K562 (cell line): ENCODE measurements around the gene TAL1. TPM values are rescaled to one million over a fixed set of nuclear protein-coding genes. Genes with fewer than 3 reads are reported as not detected.

Experiments used
- ARID3B ChIP-seq: fragments of 250-450 bp; sonication (Bioruptor Pico); IDR thresholded peaks from 2 replicates; pipeline ENCODE4 v1.4.0; 2020; ENCODE audit warnings: borderline replicate concordance
- ARNT ChIP-seq, 2 experiments: fragments of 450-650 bp; IDR thresholded peaks; 2 replicates each; pipeline ENCODE4 v1.6.1; 2016; ENCODE audit warnings: mild to moderate bottlenecking in 1 of 2
- ATF1 ChIP-seq, 2 experiments: fragments of 450-650 bp in 1 of 2; IDR thresholded peaks; 2 replicates each; pipeline ENCODE4 v1.6.1; 2016; ENCODE audit warnings: missing compliant biosample characterization in 1 of 2, missing genetic modification characterization in 1 of 2
- CGGBP1 ChIP-seq: fragments of 250-450 bp; sonication (Bioruptor Pico); IDR thresholded peaks from 2 replicates; pipeline ENCODE4 v1.9.0; 2021; ENCODE audit warnings: mild to moderate bottlenecking
- ESRRA ChIP-seq: fragments of 450-650 bp; IDR thresholded peaks from 2 replicates; pipeline ENCODE4 v1.6.1; 2014; ENCODE audit warnings: low read depth, mild to moderate bottlenecking, moderate library complexity, borderline replicate concordance
- GTF2E2 ChIP-seq: fragments of 200-800 bp; sonication (Bioruptor generic); IDR thresholded peaks from 2 replicates; pipeline ENCODE4 v1.6.1; 2016; ENCODE audit warnings: missing genetic modification characterization, missing compliant biosample characterization
- KLF10 ChIP-seq: fragments of 250-450 bp; sonication (Bioruptor Pico); IDR thresholded peaks from 2 replicates; pipeline ENCODE4 v1.6.1; 2021; ENCODE audit warnings: matching md5 sums
- MYC ChIP-seq, 2 experiments: fragments of 250-450 bp in 1 of 2; sonication (Bioruptor Pico) in 1 of 2; IDR thresholded peaks; 2 replicates each; pipeline versions ENCODE4 v1.5.1 to v1.6.1; 2012 to 2021; ENCODE audit warnings: low read depth in 2 of 2, borderline replicate concordance in 1 of 2, improper control_type of control experiment in 1 of 2, low read length in 1 of 2, mild to moderate bottlenecking in 1 of 2, moderate library complexity in 1 of 2
- PRMT5 ChIP-seq: sonication (generic); formaldehyde crosslinking; IDR thresholded peaks from 2 replicates; pipeline ENCODE4 v1.5.0; 2020; ENCODE audit warnings: missing genetic modification reagents
- RBM14 ChIP-seq: fragments of 200-400 bp; formaldehyde crosslinking; IDR thresholded peaks from 2 replicates; pipeline ENCODE4 v1.6.1; 2018; ENCODE audit warnings: low read depth, mild to moderate bottlenecking, low read length, moderate library complexity, borderline replicate concordance; ENCODE audit not compliant: insufficient read depth
- SAFB ChIP-seq: fragments of 200-400 bp; formaldehyde crosslinking; IDR thresholded peaks from 2 replicates; pipeline ENCODE4 v1.6.1; 2017; ENCODE audit warnings: low read depth, low read length, borderline replicate concordance
- SIRT6 ChIP-seq: IDR thresholded peaks from one replicate; pipeline ENCODE4 v1.6.1; 2012; ENCODE audit warnings: low read depth, mild to moderate bottlenecking, control low read depth, inconsistent platforms, low read length, moderate library complexity
- SNAPC5 ChIP-seq: fragments of 250-450 bp; sonication (Bioruptor Pico); IDR thresholded peaks from 2 replicates; pipeline ENCODE4 v1.8.0; 2021; ENCODE audit warnings: moderate library complexity, mild to moderate bottlenecking, inconsistent platforms
- TFAP4 ChIP-seq: sonication (generic); formaldehyde crosslinking; IDR thresholded peaks from 2 replicates; pipeline ENCODE4 v1.8.0; 2022; ENCODE audit warnings: missing genetic modification reagents, mild to moderate bottlenecking, moderate library complexity, borderline replicate concordance
- TOE1 ChIP-seq, 2 experiments: fragments of 450-650 bp in 1 of 2; sonication (generic) in 1 of 2; formaldehyde crosslinking in 1 of 2; IDR thresholded peaks; 2 replicates each; pipeline versions ENCODE4 v1.7.1 to v1.8.0; 2016 to 2022; ENCODE audit warnings: borderline replicate concordance in 2 of 2, mild to moderate bottlenecking in 2 of 2, antibody characterized with exemption in 1 of 2, inconsistent platforms in 1 of 2, low read depth in 1 of 2, missing genetic modification reagents in 1 of 2, moderate library complexity in 1 of 2
- VEZF1 ChIP-seq: fragments of 200-800 bp; sonication (Bioruptor generic); IDR thresholded peaks from 2 replicates; pipeline ENCODE4 v1.6.1; 2017; ENCODE audit warnings: missing genetic modification characterization, missing compliant biosample characterization
- YBX1 ChIP-seq: fragments of 450-650 bp; IDR thresholded peaks from 2 replicates; pipeline ENCODE4 v1.7.1; 2016; ENCODE audit warnings: mild to moderate bottlenecking
- ZC3H4 ChIP-seq: sonication (generic); formaldehyde crosslinking; IDR thresholded peaks from 2 replicates; pipeline ENCODE4 v1.9.0; 2021; ENCODE audit warnings: missing genetic modification reagents, borderline replicate concordance
- ZFPM2 ChIP-seq: fragments of 250-450 bp; sonication (Bioruptor Pico); IDR thresholded peaks from 2 replicates; pipeline ENCODE4 v1.5.1; 2022; ENCODE audit warnings: mild to moderate bottlenecking
- ZNF431 ChIP-seq: sonication (generic); formaldehyde crosslinking; IDR thresholded peaks from 2 replicates; pipeline ENCODE4 v1.8.0; 2022; ENCODE audit warnings: mild to moderate bottlenecking, missing genetic modification reagents
- ZNF76 ChIP-seq: fragments of 250-450 bp; sonication (Bioruptor Pico); IDR thresholded peaks from 2 replicates; pipeline ENCODE4 v1.4.0; 2020; ENCODE audit warnings: mild to moderate bottlenecking, moderate library complexity, borderline replicate concordance
- ZNF785 ChIP-seq: fragments of 250-450 bp; sonication (Bioruptor Pico); IDR thresholded peaks from 2 replicates; pipeline ENCODE4 v1.4.0; 2020; ENCODE audit warnings: mild to moderate bottlenecking
- polyA plus RNA-seq, 8 experiments: library from polyadenylated mRNA; depleted of rRNA in 4 of 8; stranded (reverse) in 5 of 8; unstranded in 3 of 8; fragments of >200 nt; fragmentation: Nextera tagmentation in 2 of 8; fragmentation: Illumina TruSeq in 1 of 8; extraction: Ambion mirVana in 2 of 8; extraction: Trizol in 1 of 8; gene quantifications; 2 replicates each; pipeline versions ENCODE4 v1.2.1 to v1.2.3, GENCODE V29; 2011 to 2014; ENCODE audit warnings: inconsistent platforms in 1 of 8, missing spikeins in 1 of 8
- total RNA-seq, 7 experiments: library from RNA; depleted of rRNA in 6 of 7; stranded (reverse); fragments of >200 nt in 6 of 7; fragmentation: Illumina TruSeq in 2 of 7; extraction: Trizol in 2 of 7; gene quantifications; 2 replicates each; pipeline versions ENCODE4 v1.2.1 to v1.2.3, GENCODE V29; 2011 to 2021; ENCODE audit warnings: low replicate concordance in 1 of 7

Gene TAL1
- total and polyA plus RNA-seq, 9 of the 15 experiments (the other 6 are each of a cell fraction or from before 2014, with no cell fraction given) = 18.5 to 106 (median 59.7) TPM

- TF ChIP-seq ARID3B = no peak
- TF ChIP-seq ZFPM2 (CRISPR knock-in tag) = no peak
- no peak for TF ChIP-seq SNAPC5 (CRISPR knock-in tag)
- peak; percentile 80 for TF ChIP-seq TFAP4 (CRISPR knock-in tag)
- TF ChIP-seq ATF1 (CRISPR knock-in tag; IDR thresholded peaks at IDR 0.05) = peak; percentile 98
- peak; percentile 98 for TF ChIP-seq ATF1 (tag; IDR thresholded peaks at IDR 0.05)
- TF ChIP-seq CGGBP1 (CRISPR knock-in tag) = no peak
- TF ChIP-seq SAFB = no peak
- TF ChIP-seq PRMT5 (CRISPR knock-in tag) = no peak
- peak; percentile 65 for TF ChIP-seq MYC (IDR thresholded peaks at IDR 0.05; ENCODE audit: low read depth, low read length)
- no peak for TF ChIP-seq MYC (CRISPR knock-in tag; IDR thresholded peaks at IDR 0.05; ENCODE audit: borderline replicate concordance, low read depth)
- TF ChIP-seq TOE1 (IDR thresholded peaks at IDR 0.05; ENCODE audit: borderline replicate concordance) = peak; percentile 62; the same call in 1 of the 2 replicates
- TF ChIP-seq TOE1 (CRISPR knock-in tag; IDR thresholded peaks at IDR 0.05; ENCODE audit: borderline replicate concordance, low read depth) = no peak
- no peak for TF ChIP-seq YBX1
- no peak for TF ChIP-seq SIRT6
- no peak for TF ChIP-seq GTF2E2 (tag)
- 0 out of 2 replicates have a peak, but pooled peaks have one; percentile 39 for TF ChIP-seq ZNF431 (CRISPR knock-in tag)
- no peak for TF ChIP-seq ZNF785 (CRISPR knock-in tag)
- TF ChIP-seq ESRRA = peak; percentile 80
- TF ChIP-seq ZC3H4 (CRISPR knock-in tag) = no peak
- no peak for TF ChIP-seq RBM14
- TF ChIP-seq VEZF1 (CRISPR knock-in tag) = peak; percentile 53
- TF ChIP-seq ARNT (IDR thresholded peaks at IDR 0.05) = peak in 1 of 2 experiments; percentile 52; a peak in 1 of 4 replicates
- TF ChIP-seq ZNF76 (CRISPR knock-in tag) = no peak
- TF ChIP-seq KLF10 (CRISPR knock-in tag) = no peak
These were observed 52.7 kb downstream of the TAL1 start (continued) for GRCh38 chr1:47179017-47179987.
